MM.1S (cell line): Measurements from ENCODE around the gene ARFGEF2.

Experiments
- EZH2 ChIP-seq: fragments of 300-600 bp; sonication (generic); optimal IDR thresholded peaks from 2 replicates; pipeline ENCODE3; 2017; ENCODE audit warnings: low read depth, mild to moderate bottlenecking, antibody characterized with exemption, low read length, mixed read lengths
- EZH2phosphoT487 ChIP-seq: fragments of 300-600 bp; sonication (generic); IDR thresholded peaks from 2 replicates; pipeline ENCODE4 v1.6.1; 2018; ENCODE audit warnings: antibody characterized with exemption, low read length
- TF ChIP-seq, protein P1 (sequence below): fragments of 300-600 bp; sonication (generic); IDR thresholded peaks from 2 replicates; pipeline ENCODE4 v1.5.1; 2016; ENCODE audit warnings: antibody characterized with exemption, low read length, mixed read lengths

DNA sequence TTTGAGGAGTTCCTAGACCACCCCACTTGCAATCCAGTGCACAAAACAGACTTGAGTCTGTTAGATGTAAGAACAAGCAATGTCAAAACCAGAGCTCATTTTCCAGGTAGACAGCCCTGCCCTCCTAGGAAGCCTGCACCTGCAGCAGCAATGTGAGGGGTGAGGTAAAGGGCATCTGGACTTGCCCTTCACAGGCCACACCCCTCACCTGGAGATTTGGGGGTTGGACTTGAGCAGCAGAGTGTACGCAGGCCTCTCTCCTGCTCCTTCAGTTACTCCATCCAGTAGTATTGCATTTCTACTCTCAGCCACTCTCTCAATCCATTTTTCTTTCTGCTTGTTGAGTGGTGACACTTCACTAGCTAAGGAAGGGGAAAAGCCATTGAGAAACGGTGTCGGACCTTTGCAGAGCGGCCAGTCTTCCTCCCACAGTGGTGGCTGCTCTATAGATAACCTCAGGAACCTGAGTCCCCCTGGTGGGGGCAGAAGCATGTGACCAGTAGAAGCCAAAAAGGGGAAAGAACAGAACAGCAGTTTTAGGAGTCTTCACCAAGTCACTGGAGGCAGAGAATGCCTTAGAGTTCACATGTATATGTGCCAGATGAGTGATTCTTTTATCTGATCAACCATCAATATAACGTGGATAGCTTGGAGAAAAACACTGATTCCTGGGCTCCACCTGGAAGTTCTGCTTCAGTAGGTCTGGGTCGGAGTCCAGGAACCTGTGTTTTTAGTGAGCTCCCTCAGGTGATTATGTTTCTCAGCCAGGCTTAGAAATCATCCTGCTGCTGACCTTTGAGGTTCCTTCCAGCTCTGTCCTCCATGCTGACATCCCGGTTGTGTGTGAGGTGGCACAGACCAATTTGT, 28.0 kb downstream of the ARFGEF2 start:
- TF ChIP-seq EZH2 (no peak), EZH2phosphoT487 (no peak)
- TF ChIP-seq, protein P1, sequence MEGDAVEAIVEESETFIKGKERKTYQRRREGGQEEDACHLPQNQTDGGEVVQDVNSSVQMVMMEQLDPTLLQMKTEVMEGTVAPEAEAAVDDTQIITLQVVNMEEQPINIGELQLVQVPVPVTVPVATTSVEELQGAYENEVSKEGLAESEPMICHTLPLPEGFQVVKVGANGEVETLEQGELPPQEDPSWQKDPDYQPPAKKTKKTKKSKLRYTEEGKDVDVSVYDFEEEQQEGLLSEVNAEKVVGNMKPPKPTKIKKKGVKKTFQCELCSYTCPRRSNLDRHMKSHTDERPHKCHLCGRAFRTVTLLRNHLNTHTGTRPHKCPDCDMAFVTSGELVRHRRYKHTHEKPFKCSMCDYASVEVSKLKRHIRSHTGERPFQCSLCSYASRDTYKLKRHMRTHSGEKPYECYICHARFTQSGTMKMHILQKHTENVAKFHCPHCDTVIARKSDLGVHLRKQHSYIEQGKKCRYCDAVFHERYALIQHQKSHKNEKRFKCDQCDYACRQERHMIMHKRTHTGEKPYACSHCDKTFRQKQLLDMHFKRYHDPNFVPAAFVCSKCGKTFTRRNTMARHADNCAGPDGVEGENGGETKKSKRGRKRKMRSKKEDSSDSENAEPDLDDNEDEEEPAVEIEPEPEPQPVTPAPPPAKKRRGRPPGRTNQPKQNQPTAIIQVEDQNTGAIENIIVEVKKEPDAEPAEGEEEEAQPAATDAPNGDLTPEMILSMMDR: no peak
